ENCODE measurements around the gene ZEB2. TPM values are rescaled to one million over a fixed set of nuclear protein-coding genes. Genes with fewer than 3 reads are reported as not detected.

The ZEB2 gene
- total RNA-seq, 1 experiment from 2014 or later, result 29.4 TPM

- H3K9me2 ChIP-seq (replicated peaks; ENCODE audit: insufficient read depth, low read length), result no peaks in the 10 kb centered on the region
- no peaks in the 10 kb centered on the region for H3K9me3 ChIP-seq (ENCODE audit: low read length)
- H3K79me2 ChIP-seq (ENCODE audit: low read length), result 0 out of 2 replicates have a peak, but pooled peaks cover 4% of the 10 kb centered on the region
- no peaks in the 10 kb centered on the region for H4K20me1 ChIP-seq (ENCODE audit: insufficient read depth, low read depth, low read length)
- H2AFZ ChIP-seq (ENCODE audit: low read length), result no peak overlapping the region
- no peaks in the 10 kb centered on the region for H3K27me3 ChIP-seq (ENCODE audit: low read length)
- H3K36me3 ChIP-seq (ENCODE audit: insufficient read depth, low read length), result no peaks in the 10 kb centered on the region
- H3K27ac ChIP-seq (ENCODE audit: low read length), result no peak overlapping the region
- peaks cover 25% of the 10 kb centered on the region for H3K4me1 ChIP-seq (ENCODE audit: low read length)
- no peak for DNase-seq
- no peak overlapping the region for H3K4me2 ChIP-seq (ENCODE audit: low read depth, low read length, poor library complexity, severe bottlenecking)
- no peak overlapping the region for H3K9ac ChIP-seq (ENCODE audit: low read length)
- no peak overlapping the region for H3K4me3 ChIP-seq (ENCODE audit: low read length)
Measured at GRCh38 chr2:144468823-144469595, 50.9 kb downstream of the ZEB2 start.

GRCh38 chr2:144467502-144468137 lies 52.3 kb downstream of the ZEB2 start:
- no peaks in the 10 kb centered on the region for H3K9me3 ChIP-seq (ENCODE audit: low read length)
- H3K27ac ChIP-seq (ENCODE audit: low read length), result no peak overlapping the region
- no peak overlapping the region for H3K4me2 ChIP-seq (ENCODE audit: low read depth, low read length, poor library complexity, severe bottlenecking)
- no peaks in the 10 kb centered on the region for H3K27me3 ChIP-seq (ENCODE audit: low read length)
- H3K36me3 ChIP-seq (ENCODE audit: insufficient read depth, low read length), result no peaks in the 10 kb centered on the region
- H3K79me2 ChIP-seq (ENCODE audit: low read length), result 0 out of 2 replicates have a peak, but pooled peaks cover 4% of the 10 kb centered on the region
- no peaks in the 10 kb centered on the region for H4K20me1 ChIP-seq (ENCODE audit: insufficient read depth, low read depth, low read length)
- H3K9ac ChIP-seq (ENCODE audit: low read length), result no peak overlapping the region
- DNase-seq, result no peak
- peaks cover 25% of the 10 kb centered on the region for H3K4me1 ChIP-seq (ENCODE audit: low read length)
- H3K4me3 ChIP-seq (ENCODE audit: low read length), result no peak overlapping the region
- no peaks in the 10 kb centered on the region for H3K9me2 ChIP-seq (replicated peaks; ENCODE audit: insufficient read depth, low read length)
- H2AFZ ChIP-seq (ENCODE audit: low read length), result no peak overlapping the region

- Histone ChIP-seq H3K9me2 (replicated peaks; ENCODE audit: insufficient read depth, low read length) (no peaks in the 10 kb centered on the region), H4K20me1 (ENCODE audit: insufficient read depth, low read depth, low read length) (no peaks in the 10 kb centered on the region), H3K4me2 (ENCODE audit: low read depth, low read length, poor library complexity, severe bottlenecking) (no peak overlapping the region), H3K4me3 (ENCODE audit: low read length) (no peak overlapping the region), H3K27ac (ENCODE audit: low read length) (no peak overlapping the region), H3K9ac (ENCODE audit: low read length) (no peak overlapping the region), H3K4me1 (ENCODE audit: low read length) (peaks cover 20% of the 10 kb centered on the region), H3K79me2 (ENCODE audit: low read length) (0 out of 2 replicates have a peak, but pooled peaks cover 4% of the 10 kb centered on the region), H3K9me3 (ENCODE audit: low read length) (no peaks in the 10 kb centered on the region), H3K27me3 (ENCODE audit: low read length) (no peaks in the 10 kb centered on the region), H2AFZ (ENCODE audit: low read length) (no peak overlapping the region), H3K36me3 (ENCODE audit: insufficient read depth, low read length) (no peaks in the 10 kb centered on the region)
- DNase-seq, result no peak
Measured at GRCh38 chr2:144466637-144467036, 53.3 kb downstream of the ZEB2 start.

GRCh38 chr2:144465749-144466148 lies 54.2 kb downstream of the ZEB2 start:
- Histone ChIP-seq H3K36me3 (ENCODE audit: insufficient read depth, low read length) (no peaks in the 10 kb centered on the region), H3K9me2 (replicated peaks; ENCODE audit: insufficient read depth, low read length) (no peaks in the 10 kb centered on the region), H3K79me2 (ENCODE audit: low read length) (0 out of 2 replicates have a peak, but pooled peaks cover 4% of the 10 kb centered on the region), H4K20me1 (ENCODE audit: insufficient read depth, low read depth, low read length) (no peaks in the 10 kb centered on the region), H3K4me1 (ENCODE audit: low read length) (peaks cover 11% of the 10 kb centered on the region), H3K4me3 (ENCODE audit: low read length) (no peak overlapping the region), H3K4me2 (ENCODE audit: low read depth, low read length, poor library complexity, severe bottlenecking) (no peak overlapping the region), H3K9me3 (ENCODE audit: low read length) (no peaks in the 10 kb centered on the region), H3K27me3 (ENCODE audit: low read length) (no peaks in the 10 kb centered on the region), H2AFZ (ENCODE audit: low read length) (no peak overlapping the region), H3K9ac (ENCODE audit: low read length) (no peak overlapping the region), H3K27ac (ENCODE audit: low read length) (no peak overlapping the region)
- DNase-seq, result no peak

- H3K27me3 ChIP-seq (ENCODE audit: low read length), result no peaks in the 10 kb centered on the region
- H3K4me1 ChIP-seq (ENCODE audit: low read length), result peaks cover 4% of the 10 kb centered on the region
- no peaks in the 10 kb centered on the region for H3K36me3 ChIP-seq (ENCODE audit: insufficient read depth, low read length)
- H3K9ac ChIP-seq (ENCODE audit: low read length), result no peak overlapping the region
- H3K79me2 ChIP-seq (ENCODE audit: low read length), result 0 out of 2 replicates have a peak, but pooled peaks cover 4% of the 10 kb centered on the region
- H3K9me2 ChIP-seq (replicated peaks; ENCODE audit: insufficient read depth, low read length), result no peaks in the 10 kb centered on the region
- no peak overlapping the region for H3K27ac ChIP-seq (ENCODE audit: low read length)
- DNase-seq, result no peak
- H3K4me2 ChIP-seq (ENCODE audit: low read depth, low read length, poor library complexity, severe bottlenecking), result no peak overlapping the region
- no peak overlapping the region for H2AFZ ChIP-seq (ENCODE audit: low read length)
- H3K4me3 ChIP-seq (ENCODE audit: low read length), result no peak overlapping the region
- no peaks in the 10 kb centered on the region for H4K20me1 ChIP-seq (ENCODE audit: insufficient read depth, low read depth, low read length)
- H3K9me3 ChIP-seq (ENCODE audit: low read length), result no peaks in the 10 kb centered on the region
Measured at GRCh38 chr2:144464730-144465129, 55.2 kb downstream of the ZEB2 start.

GRCh38 chr2:144463266-144463665 lies 56.7 kb downstream of the ZEB2 start:
- H3K79me2 ChIP-seq (ENCODE audit: low read length), result 0 out of 2 replicates have a peak, but pooled peaks cover 4% of the 10 kb centered on the region
- H3K4me3 ChIP-seq (ENCODE audit: low read length), result no peak overlapping the region
- DNase-seq, result no peak
- no peaks in the 10 kb centered on the region for H3K9me2 ChIP-seq (replicated peaks; ENCODE audit: insufficient read depth, low read length)
- H3K9ac ChIP-seq (ENCODE audit: low read length), result no peak overlapping the region
- no peaks in the 10 kb centered on the region for H3K9me3 ChIP-seq (ENCODE audit: low read length)
- no peak overlapping the region for H3K27ac ChIP-seq (ENCODE audit: low read length)
- H2AFZ ChIP-seq (ENCODE audit: low read length), result no peak overlapping the region
- H3K27me3 ChIP-seq (ENCODE audit: low read length), result no peaks in the 10 kb centered on the region
- no peak overlapping the region for H3K4me2 ChIP-seq (ENCODE audit: low read depth, low read length, poor library complexity, severe bottlenecking)
- no peaks in the 10 kb centered on the region for H3K36me3 ChIP-seq (ENCODE audit: insufficient read depth, low read length)
- H3K4me1 ChIP-seq (ENCODE audit: low read length), result peaks cover 17% of the 10 kb centered on the region
- H4K20me1 ChIP-seq (ENCODE audit: insufficient read depth, low read depth, low read length), result no peaks in the 10 kb centered on the region

- no peak overlapping the region for H3K4me3 ChIP-seq (ENCODE audit: low read length)
- peaks cover 25% of the 10 kb centered on the region for H3K4me1 ChIP-seq (ENCODE audit: low read length)
- H3K27me3 ChIP-seq (ENCODE audit: low read length), result no peaks in the 10 kb centered on the region
- no peak overlapping the region for H3K27ac ChIP-seq (ENCODE audit: low read length)
- DNase-seq, result no peak
- no peaks in the 10 kb centered on the region for H3K9me2 ChIP-seq (replicated peaks; ENCODE audit: insufficient read depth, low read length)
- H3K36me3 ChIP-seq (ENCODE audit: insufficient read depth, low read length), result no peaks in the 10 kb centered on the region
- H3K79me2 ChIP-seq (ENCODE audit: low read length), result no peaks in the 10 kb centered on the region
- H4K20me1 ChIP-seq (ENCODE audit: insufficient read depth, low read depth, low read length), result no peaks in the 10 kb centered on the region
- H3K9ac ChIP-seq (ENCODE audit: low read length), result no peak overlapping the region
- H3K9me3 ChIP-seq (ENCODE audit: low read length), result no peaks in the 10 kb centered on the region
- no peak overlapping the region for H2AFZ ChIP-seq (ENCODE audit: low read length)
- H3K4me2 ChIP-seq (ENCODE audit: low read depth, low read length, poor library complexity, severe bottlenecking), result no peak overlapping the region
Measured at GRCh38 chr2:144462266-144462665, 57.7 kb downstream of the ZEB2 start.

- Histone ChIP-seq H3K9me3 (ENCODE audit: low read length) (no peaks in the 10 kb centered on the region), H3K79me2 (ENCODE audit: low read length) (no peaks in the 10 kb centered on the region), H3K4me3 (ENCODE audit: low read length) (no peak overlapping the region), H3K9me2 (replicated peaks; ENCODE audit: insufficient read depth, low read length) (no peaks in the 10 kb centered on the region), H4K20me1 (ENCODE audit: insufficient read depth, low read depth, low read length) (no peaks in the 10 kb centered on the region), H3K27ac (ENCODE audit: low read length) (no peak overlapping the region), H3K27me3 (ENCODE audit: low read length) (no peaks in the 10 kb centered on the region), H3K36me3 (ENCODE audit: insufficient read depth, low read length) (no peaks in the 10 kb centered on the region), H3K4me1 (ENCODE audit: low read length) (peaks cover 34% of the 10 kb centered on the region), H2AFZ (ENCODE audit: low read length) (no peak overlapping the region), H3K4me2 (ENCODE audit: low read depth, low read length, poor library complexity, severe bottlenecking) (no peak overlapping the region), H3K9ac (ENCODE audit: low read length) (no peak overlapping the region)
- no peak for DNase-seq
Measured at GRCh38 chr2:144461308-144461766, 58.6 kb downstream of the ZEB2 start.

Data from Karpas-422 (cell line).